Kidney (tissue), 14 donors: ENCODE measurements around the gene FANCB. TPM values are rescaled to one million over a fixed set of nuclear protein-coding genes. Genes with fewer than 3 reads are reported as not detected.

Experiments used
- DNase-seq, 5 donors: peaks; one replicate each; pipeline ENCODE4 v3.0.0-alpha.2; 2013 to 2020
- FAIRE-seq: peaks from 2 replicates; lab custom pipeline; 2012; peaks lifted over from hg19 to GRCh38; lab: Jason Lieb, UNC
- H3K27ac ChIP-seq, 2 donors: one replicate each; pipeline ENCODE4 v1.7.0; 2013; ENCODE audit warnings: low read depth in 2 of 2, low read length in 2 of 2, inconsistent platforms in 1 of 2
- H3K27me3 ChIP-seq: one replicate; pipeline ENCODE4 v1.7.1; 2013; ENCODE audit warnings: low read length, inconsistent platforms; ENCODE audit not compliant: control insufficient read depth, insufficient read depth
- H3K36me3 ChIP-seq, 3 donors: one replicate each; pipeline versions ENCODE4 v1.7.0 to v1.7.1; 2013; ENCODE audit warnings: low read length in 3 of 3, control low read depth in 1 of 3, inconsistent platforms in 1 of 3; ENCODE audit not compliant: insufficient read depth in 3 of 3, control insufficient read depth in 2 of 3
- H3K4me1 ChIP-seq, 3 donors: one replicate each; pipeline versions ENCODE4 v1.7.0 to v1.7.1; 2013; ENCODE audit warnings: low read length in 3 of 3, inconsistent platforms in 1 of 3, low read depth in 1 of 3; ENCODE audit not compliant: control insufficient read depth in 2 of 3, insufficient read depth in 2 of 3
- H3K4me3 ChIP-seq, 3 donors: one replicate each; pipeline versions ENCODE4 v1.7.0 to v1.8.1; 2013; ENCODE audit warnings: low read length in 3 of 3, control low read depth in 1 of 3, inconsistent platforms in 1 of 3
- H3K9ac ChIP-seq, 3 donors: one replicate each; pipeline versions ENCODE4 v1.7.0 to v1.7.1; 2013; ENCODE audit warnings: low read length in 3 of 3, control low read depth in 1 of 3, inconsistent platforms in 1 of 3
- H3K9me3 ChIP-seq, 3 donors: one replicate each; pipeline versions ENCODE4 v1.7.0 to v1.7.1; 2013; ENCODE audit warnings: low read length in 3 of 3, control low read depth in 1 of 3, inconsistent platforms in 1 of 3; ENCODE audit not compliant: control insufficient read depth in 2 of 3, insufficient read depth in 1 of 3
- intact Hi-C: fragments of 100-400 bp; cut with DNase I; formaldehyde crosslinking; loops from one replicate; pipeline ENCODE4 v1.11.1; 2022
- polyA plus RNA-seq: library from polyadenylated mRNA; stranded (reverse); fragments of 350-450 nt; fragmentation: Illumina TruSeq; extraction: RNeasy Lipid Tissue Mini Kit (QIAGEN cat#74804); gene quantifications from one replicate; pipeline ENCODE4 v1.2.3, GENCODE V29; 2014; ENCODE audit warnings: low read depth, low replicate concordance; ENCODE audit not compliant: insufficient read depth
- total RNA-seq: library from RNA; stranded (reverse); fragmentation: NEBNext Ultra II Directional; extraction: Animal tissue kit (Norgen Biotek cat#: 25700); gene quantifications from one replicate; pipeline ENCODE4 v1.2.1, GENCODE V29; 2021
- TF ChIP-seq, protein P1 (sequence below): IDR thresholded peaks from 3 replicates; pipeline ENCODE4 v1.5.1; 2012; ENCODE audit warnings: mild to moderate bottlenecking, moderate library complexity, borderline replicate concordance; ENCODE audit not compliant: insufficient read depth; ENCODE audit errors: extremely low read depth
- donor health status: control.
- donor health status: control.
- donor health status: control.
- donor health status: control.
- donor health status: control.
- donor health status: DM: yes; HTN: yes; CAD: no.
- donor health status: Normal renal cell carcinoma (clear cell type).

The FANCB gene
- total and polyA plus RNA-seq, 2 donors from 2014 or later: 1.4 TPM; not detected in 1

DNA sequence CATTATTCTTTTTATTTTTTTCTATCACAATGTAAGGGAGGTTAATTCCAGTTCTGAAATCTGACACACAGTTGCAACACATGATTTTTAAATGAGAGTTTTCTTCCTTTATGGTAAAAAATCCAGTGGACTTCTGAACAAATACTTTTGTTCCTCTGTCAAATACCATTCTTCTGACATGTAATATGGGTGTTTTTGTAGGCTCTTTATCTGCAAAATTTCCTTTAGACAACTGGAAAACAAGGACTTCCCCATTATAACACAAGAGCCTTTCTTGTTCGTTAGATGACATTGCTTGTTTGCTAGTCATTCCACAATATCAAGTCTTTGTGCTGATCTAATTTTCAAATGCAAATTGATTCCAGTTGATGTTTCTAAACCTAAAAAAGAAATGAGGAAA is 7.7 kb downstream of the FANCB start:
- no peak overlapping the region for H3K4me3 ChIP-seq
- FAIRE-seq (no peak), DNase-seq (no peak)
- no peaks in the 10 kb centered on the region for H3K4me1 ChIP-seq
- no peaks in the 10 kb centered on the region for H3K27me3 ChIP-seq
- no peaks in the 10 kb centered on the region for H3K36me3 ChIP-seq
- H3K27ac ChIP-seq: no peak overlapping the region
- no peak overlapping the region for H3K9ac ChIP-seq
- intact Hi-C loops: no loop called here
- peaks cover 0 to 4% (median 0%) of the 10 kb centered on the region in 3 donors for H3K9me3 ChIP-seq
- TF ChIP-seq, protein P1, sequence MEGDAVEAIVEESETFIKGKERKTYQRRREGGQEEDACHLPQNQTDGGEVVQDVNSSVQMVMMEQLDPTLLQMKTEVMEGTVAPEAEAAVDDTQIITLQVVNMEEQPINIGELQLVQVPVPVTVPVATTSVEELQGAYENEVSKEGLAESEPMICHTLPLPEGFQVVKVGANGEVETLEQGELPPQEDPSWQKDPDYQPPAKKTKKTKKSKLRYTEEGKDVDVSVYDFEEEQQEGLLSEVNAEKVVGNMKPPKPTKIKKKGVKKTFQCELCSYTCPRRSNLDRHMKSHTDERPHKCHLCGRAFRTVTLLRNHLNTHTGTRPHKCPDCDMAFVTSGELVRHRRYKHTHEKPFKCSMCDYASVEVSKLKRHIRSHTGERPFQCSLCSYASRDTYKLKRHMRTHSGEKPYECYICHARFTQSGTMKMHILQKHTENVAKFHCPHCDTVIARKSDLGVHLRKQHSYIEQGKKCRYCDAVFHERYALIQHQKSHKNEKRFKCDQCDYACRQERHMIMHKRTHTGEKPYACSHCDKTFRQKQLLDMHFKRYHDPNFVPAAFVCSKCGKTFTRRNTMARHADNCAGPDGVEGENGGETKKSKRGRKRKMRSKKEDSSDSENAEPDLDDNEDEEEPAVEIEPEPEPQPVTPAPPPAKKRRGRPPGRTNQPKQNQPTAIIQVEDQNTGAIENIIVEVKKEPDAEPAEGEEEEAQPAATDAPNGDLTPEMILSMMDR: no peak

DNA sequence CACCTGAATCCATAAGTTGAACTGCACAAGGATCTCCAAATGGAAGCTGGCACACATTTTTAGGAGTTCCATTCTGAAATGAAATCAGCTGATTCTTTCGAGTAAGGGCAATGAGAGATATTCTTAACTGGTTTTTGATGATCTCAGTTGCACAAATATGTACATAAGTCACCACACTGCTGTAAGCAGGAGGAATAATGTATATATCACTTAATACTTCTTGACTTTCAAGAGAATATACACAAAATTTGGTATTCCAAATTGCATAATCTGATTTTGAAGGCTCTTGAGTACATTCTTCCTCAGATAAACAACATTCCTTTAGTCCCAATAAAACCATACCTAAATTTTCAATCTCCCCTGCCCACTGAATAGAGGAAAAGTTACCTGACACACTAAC is 8.2 kb downstream of the FANCB start:
- H3K27ac ChIP-seq: no peak overlapping the region
- no peak for FAIRE-seq
- H3K9ac ChIP-seq: no peak overlapping the region
- H3K4me3 ChIP-seq: no peak overlapping the region
- no peaks in the 10 kb centered on the region for H3K27me3 ChIP-seq
- intact Hi-C loops: no loop called here
- no peaks in the 10 kb centered on the region for H3K4me1 ChIP-seq
- no peaks in the 10 kb centered on the region for H3K36me3 ChIP-seq
- no peak for DNase-seq
- peaks cover 0 to 4% (median 0%) of the 10 kb centered on the region in 3 donors for H3K9me3 ChIP-seq
- TF ChIP-seq, protein P1: no peak

DNA sequence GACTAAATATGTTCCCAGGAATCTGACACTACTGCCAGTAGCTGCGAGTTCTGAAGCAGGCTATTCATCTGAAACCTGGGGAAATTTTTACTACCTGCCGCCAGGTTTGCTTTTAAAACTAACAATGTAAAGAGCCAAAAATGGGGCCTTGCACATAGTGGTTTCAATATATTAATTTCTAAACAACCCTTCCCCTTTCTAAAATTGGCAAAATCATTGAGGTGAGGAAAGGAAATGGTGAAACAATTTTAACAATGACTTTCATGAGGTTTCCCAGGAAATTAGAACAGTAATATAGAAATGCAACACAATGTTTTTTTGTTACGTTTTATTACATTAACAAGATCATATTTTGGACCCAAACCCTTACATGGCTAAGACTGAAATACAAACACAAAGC is 21.3 kb downstream of the FANCB start:
- Histone ChIP-seq H3K27ac (no peak overlapping the region), H3K4me1 (no peaks in the 10 kb centered on the region), H3K4me3 (no peak overlapping the region), H3K36me3 (no peaks in the 10 kb centered on the region), H3K9ac (no peak overlapping the region), H3K27me3 (no peaks in the 10 kb centered on the region), H3K9me3 (no peaks in the 10 kb centered on the region)
- TF ChIP-seq, protein P1: no peak
- FAIRE-seq (no peak), DNase-seq (no peak)
- intact Hi-C loops: no loop called here

DNA sequence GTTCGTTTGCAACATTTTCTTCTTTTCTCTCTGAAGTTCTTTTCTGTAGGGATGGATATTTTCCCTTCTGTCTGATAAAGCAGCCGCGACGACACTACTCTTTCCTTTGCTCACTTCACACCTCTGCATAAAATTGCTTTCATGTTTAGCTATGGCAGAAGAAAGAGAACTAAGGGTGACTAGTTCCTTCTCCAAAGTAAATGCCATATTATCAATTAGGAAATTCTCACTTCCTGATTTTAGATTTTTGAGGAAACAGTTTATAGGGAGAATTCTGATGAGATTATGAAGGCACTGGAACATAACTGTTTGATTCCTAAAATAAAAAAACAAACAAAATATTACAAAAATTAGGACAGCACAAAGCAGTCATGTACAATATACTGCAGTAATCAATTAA is 29.2 kb downstream of the FANCB start:
- FAIRE-seq: no peak
- no peaks in the 10 kb centered on the region for H3K27me3 ChIP-seq
- intact Hi-C loops: no loop called here
- H3K27ac ChIP-seq: no peak overlapping the region
- DNase-seq: no peak
- H3K9ac ChIP-seq: no peak overlapping the region
- TF ChIP-seq, protein P1: no peak
- H3K4me1 ChIP-seq: no peaks in the 10 kb centered on the region
- H3K36me3 ChIP-seq: no peaks in the 10 kb centered on the region
- no peak overlapping the region for H3K4me3 ChIP-seq
- no peaks in the 10 kb centered on the region for H3K9me3 ChIP-seq
